ENCODE measurements around the gene NR1D2. TPM values are rescaled to one million over a fixed set of nuclear protein-coding genes. Genes with fewer than 3 reads are reported as not detected.
"Not testable (repeated sequence)": the region's sequence is repeated elsewhere in the genome, so short reads cannot be mapped to it uniquely, and the experiment has no call there.

The NR1D2 gene
- total RNA-seq, 1 donor from 2014 or later = 20.7 TPM

DNA sequence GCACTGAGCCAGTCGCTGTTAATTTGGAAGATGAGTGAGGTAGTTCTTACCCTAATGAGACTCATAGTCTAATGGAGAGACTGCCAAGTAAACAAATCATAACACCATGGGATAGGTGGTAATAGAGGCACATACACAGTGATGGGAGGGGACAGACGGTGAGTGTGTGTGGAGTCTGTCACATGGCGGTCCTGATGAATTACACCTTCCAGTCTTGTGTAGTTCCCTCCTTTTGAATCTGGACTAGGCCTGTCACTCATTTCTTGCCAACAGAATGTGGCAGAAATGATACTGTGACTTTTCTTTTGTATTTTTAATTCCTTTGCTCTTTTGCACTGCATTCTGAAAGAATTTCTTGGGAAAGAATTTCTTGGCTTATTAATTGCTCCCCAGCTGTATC lies 78.1 kb downstream of the NR1D2 start:
- no peak overlapping the region for H3K27ac ChIP-seq (ENCODE audit: low read depth, low read length)
- DNase-seq (ENCODE audit: low read depth) (no peak), FAIRE-seq (no peak)
- no peaks in the 10 kb centered on the region for H3K9me3 Mint-ChIP-seq (ENCODE audit: unreplicated experiment)
- no peak overlapping the region for H2AFZ ChIP-seq (ENCODE audit: low read depth, low read length)
- H3K4me3 ChIP-seq (ENCODE audit: insufficient read depth, low read depth, low read length) = no peak overlapping the region
- no peaks in the 10 kb centered on the region for H3K4me1 Mint-ChIP-seq (ENCODE audit: low read depth, unreplicated experiment)
- no peaks in the 10 kb centered on the region for H3K36me3 Mint-ChIP-seq (ENCODE audit: low read depth, unreplicated experiment)
- no peaks in the 10 kb centered on the region for H3K9me3 ChIP-seq (ENCODE audit: insufficient read depth, low read depth, low read length)
- TF ChIP-seq, protein P1, sequence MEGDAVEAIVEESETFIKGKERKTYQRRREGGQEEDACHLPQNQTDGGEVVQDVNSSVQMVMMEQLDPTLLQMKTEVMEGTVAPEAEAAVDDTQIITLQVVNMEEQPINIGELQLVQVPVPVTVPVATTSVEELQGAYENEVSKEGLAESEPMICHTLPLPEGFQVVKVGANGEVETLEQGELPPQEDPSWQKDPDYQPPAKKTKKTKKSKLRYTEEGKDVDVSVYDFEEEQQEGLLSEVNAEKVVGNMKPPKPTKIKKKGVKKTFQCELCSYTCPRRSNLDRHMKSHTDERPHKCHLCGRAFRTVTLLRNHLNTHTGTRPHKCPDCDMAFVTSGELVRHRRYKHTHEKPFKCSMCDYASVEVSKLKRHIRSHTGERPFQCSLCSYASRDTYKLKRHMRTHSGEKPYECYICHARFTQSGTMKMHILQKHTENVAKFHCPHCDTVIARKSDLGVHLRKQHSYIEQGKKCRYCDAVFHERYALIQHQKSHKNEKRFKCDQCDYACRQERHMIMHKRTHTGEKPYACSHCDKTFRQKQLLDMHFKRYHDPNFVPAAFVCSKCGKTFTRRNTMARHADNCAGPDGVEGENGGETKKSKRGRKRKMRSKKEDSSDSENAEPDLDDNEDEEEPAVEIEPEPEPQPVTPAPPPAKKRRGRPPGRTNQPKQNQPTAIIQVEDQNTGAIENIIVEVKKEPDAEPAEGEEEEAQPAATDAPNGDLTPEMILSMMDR (IDR thresholded peaks at IDR 0.05; ENCODE audit: insufficient read depth, low read depth, low read length) = no peak
- TF ChIP-seq EZH2 (IDR thresholded peaks at IDR 0.05; ENCODE audit: insufficient read depth, low read length) = no peak
- no peaks in the 10 kb centered on the region for H3K36me3 ChIP-seq (ENCODE audit: insufficient read depth, low read length)
- no peak overlapping the region for H3K27ac Mint-ChIP-seq (ENCODE audit: unreplicated experiment)
- no peak overlapping the region for H3K4me2 ChIP-seq (ENCODE audit: low read length)
- H3K4me3 Mint-ChIP-seq (ENCODE audit: unreplicated experiment) = no peak overlapping the region
- no peaks in the 10 kb centered on the region for H3K27me3 ChIP-seq (ENCODE audit: insufficient read depth, low read length)
- no peaks in the 10 kb centered on the region for H3K4me1 ChIP-seq (ENCODE audit: insufficient read depth, low read length)
- H4K20me1 ChIP-seq (ENCODE audit: insufficient read depth, low read length) = no peaks in the 10 kb centered on the region
- H3K9ac ChIP-seq (ENCODE audit: low read length) = no peak overlapping the region
- no peaks in the 10 kb centered on the region for H3K79me2 ChIP-seq (ENCODE audit: insufficient read depth, low read length)
- H3K27me3 Mint-ChIP-seq (ENCODE audit: low read depth, unreplicated experiment) = peaks cover 6% of the 10 kb centered on the region

DNA sequence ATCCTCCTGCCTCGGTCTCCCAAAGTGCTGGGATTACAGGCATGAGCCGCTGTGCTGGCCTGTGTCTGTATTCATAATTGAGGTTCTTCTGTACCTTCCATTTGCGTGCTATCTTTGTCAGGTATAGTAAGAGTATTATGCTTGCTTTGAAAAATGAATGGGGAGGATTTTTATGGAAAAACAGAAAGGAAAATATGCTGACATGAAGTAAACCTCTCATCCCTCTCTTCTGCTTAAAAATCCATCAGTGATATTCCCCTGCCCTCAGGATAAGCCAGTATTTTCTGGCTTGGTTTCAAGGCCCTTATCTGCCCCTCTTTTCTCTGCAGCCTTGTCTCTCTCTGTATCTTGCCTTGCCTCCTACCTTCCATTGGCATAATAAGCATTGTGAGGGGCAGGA lies 80.7 kb downstream of the NR1D2 start:
- no peaks in the 10 kb centered on the region for H3K27me3 ChIP-seq (ENCODE audit: insufficient read depth, low read length)
- H3K27me3 Mint-ChIP-seq (ENCODE audit: low read depth, unreplicated experiment) = peaks cover 6% of the 10 kb centered on the region
- no peaks in the 10 kb centered on the region for H4K20me1 ChIP-seq (ENCODE audit: insufficient read depth, low read length)
- H3K4me2 ChIP-seq (ENCODE audit: low read length) = no peak overlapping the region
- H3K4me3 ChIP-seq (ENCODE audit: insufficient read depth, low read depth, low read length) = no peak overlapping the region
- H3K27ac Mint-ChIP-seq (ENCODE audit: unreplicated experiment) = no peak overlapping the region
- no peak overlapping the region for H3K9ac ChIP-seq (ENCODE audit: low read length)
- H3K79me2 ChIP-seq (ENCODE audit: insufficient read depth, low read length) = no peaks in the 10 kb centered on the region
- DNase-seq (ENCODE audit: low read depth) (no peak), FAIRE-seq (no peak)
- H3K9me3 Mint-ChIP-seq (ENCODE audit: unreplicated experiment) = peaks cover 1% of the 10 kb centered on the region
- no peak overlapping the region for H2AFZ ChIP-seq (ENCODE audit: low read depth, low read length)
- TF ChIP-seq, protein P1 (IDR thresholded peaks at IDR 0.05; ENCODE audit: insufficient read depth, low read depth, low read length) = no peak
- no peak for TF ChIP-seq EZH2 (IDR thresholded peaks at IDR 0.05; ENCODE audit: insufficient read depth, low read length)
- no peaks in the 10 kb centered on the region for H3K9me3 ChIP-seq (ENCODE audit: insufficient read depth, low read depth, low read length)
- no peak overlapping the region for H3K4me3 Mint-ChIP-seq (ENCODE audit: unreplicated experiment)
- no peak overlapping the region for H3K27ac ChIP-seq (ENCODE audit: low read depth, low read length)
- H3K4me1 ChIP-seq (ENCODE audit: insufficient read depth, low read length) = no peaks in the 10 kb centered on the region
- no peaks in the 10 kb centered on the region for H3K36me3 Mint-ChIP-seq (ENCODE audit: low read depth, unreplicated experiment)
- H3K4me1 Mint-ChIP-seq (ENCODE audit: low read depth, unreplicated experiment) = no peaks in the 10 kb centered on the region
- H3K36me3 ChIP-seq (ENCODE audit: insufficient read depth, low read length) = no peaks in the 10 kb centered on the region

DNA sequence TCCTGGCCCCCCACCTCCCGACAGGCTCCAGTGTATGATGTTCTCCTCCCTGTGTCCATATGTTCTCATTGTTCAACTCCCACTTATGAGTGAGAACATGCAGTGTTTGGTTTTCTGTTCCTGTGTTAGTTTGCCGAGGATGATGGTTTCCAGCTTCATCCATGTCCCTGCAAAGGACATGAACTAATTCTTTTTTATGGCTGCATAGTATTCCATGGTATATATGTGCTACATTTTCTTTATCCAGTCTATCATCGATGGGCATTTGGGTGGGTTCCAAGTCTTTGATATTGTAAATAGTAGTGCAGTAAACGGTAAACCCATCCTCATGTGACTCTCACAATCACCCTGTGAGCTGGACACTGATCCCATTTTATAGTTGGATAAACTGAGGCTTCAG lies 81.6 kb downstream of the NR1D2 start:
- not testable (repeated sequence) for H3K36me3 ChIP-seq (ENCODE audit: insufficient read depth, low read length); H3K4me2 ChIP-seq (ENCODE audit: low read length); H3K27me3 ChIP-seq (ENCODE audit: insufficient read depth, low read length); H4K20me1 ChIP-seq (ENCODE audit: insufficient read depth, low read length); DNase-seq (ENCODE audit: low read depth); H3K27ac Mint-ChIP-seq (ENCODE audit: unreplicated experiment); H3K4me3 Mint-ChIP-seq (ENCODE audit: unreplicated experiment); H3K4me1 ChIP-seq (ENCODE audit: insufficient read depth, low read length); H3K9me3 ChIP-seq (ENCODE audit: insufficient read depth, low read depth, low read length); H3K4me3 ChIP-seq (ENCODE audit: insufficient read depth, low read depth, low read length); H3K79me2 ChIP-seq (ENCODE audit: insufficient read depth, low read length); H3K27me3 Mint-ChIP-seq (ENCODE audit: low read depth, unreplicated experiment); H3K36me3 Mint-ChIP-seq (ENCODE audit: low read depth, unreplicated experiment); H3K4me1 Mint-ChIP-seq (ENCODE audit: low read depth, unreplicated experiment); H3K27ac ChIP-seq (ENCODE audit: low read depth, low read length); FAIRE-seq; H3K9ac ChIP-seq (ENCODE audit: low read length); H3K9me3 Mint-ChIP-seq (ENCODE audit: unreplicated experiment); H2AFZ ChIP-seq (ENCODE audit: low read depth, low read length)
